Fibroblast of lung (primary cell): Measurements from ENCODE around the gene HOXC6. TPM values are rescaled to one million over a fixed set of nuclear protein-coding genes. Genes with fewer than 3 reads are reported as not detected.

Experiments used
- DNase-seq, 2 donors: peaks; one replicate each; pipeline versions ENCODE4 v3.0.0 to v3.0.0-alpha.2; 2010; ENCODE audit warnings: low read depth in 2 of 2
- H2AFZ ChIP-seq: 2 replicates; pipeline ENCODE4 v1.5.1; 2012; ENCODE audit warnings: low read length, control low read depth, inconsistent platforms
- H3K27ac ChIP-seq: 2 replicates; pipeline ENCODE4 v1.5.1; 2011; ENCODE audit warnings: low read length, control low read depth; ENCODE audit not compliant: insufficient read depth
- H3K27me3 ChIP-seq: 2 replicates; pipeline ENCODE4 v1.5.1; 2011; ENCODE audit warnings: mild to moderate bottlenecking, low read length; ENCODE audit not compliant: control insufficient read depth, insufficient read depth
- H3K36me3 ChIP-seq: 2 replicates; pipeline ENCODE4 v1.5.1; 2011; ENCODE audit warnings: low read length; ENCODE audit not compliant: control insufficient read depth, insufficient read depth
- H3K4me1 ChIP-seq: 2 replicates; pipeline ENCODE4 v1.5.1; 2011; ENCODE audit warnings: low read length; ENCODE audit not compliant: control insufficient read depth, insufficient read depth; ENCODE audit errors: extremely low read depth
- H3K4me2 ChIP-seq: 2 replicates; pipeline ENCODE4 v1.5.1; 2011; ENCODE audit warnings: low read length, control low read depth; ENCODE audit not compliant: insufficient read depth; ENCODE audit errors: extremely low read depth
- H3K4me3 ChIP-seq, 4 experiments: fragments of 200-600 bp in 1 of 4; sonication (generic) in 1 of 4; replicated peaks in 1 of 4; 2 replicates each; pipeline ENCODE4 v1.5.1; 2011 to 2016; ENCODE audit warnings: low read length in 4 of 4, low read depth in 3 of 4, mild to moderate bottlenecking in 3 of 4, control low read depth in 2 of 4, inconsistent platforms in 1 of 4, mixed read lengths in 1 of 4; ENCODE audit not compliant: insufficient read depth in 1 of 4; ENCODE audit errors: control extremely low read depth in 1 of 4
- H3K79me2 ChIP-seq: 2 replicates; pipeline ENCODE4 v1.5.1; 2012; ENCODE audit warnings: mild to moderate bottlenecking, low read length, inconsistent platforms; ENCODE audit not compliant: control insufficient read depth, insufficient read depth
- H3K9ac ChIP-seq: 2 replicates; pipeline ENCODE4 v1.5.1; 2011; ENCODE audit warnings: mild to moderate bottlenecking, low read length, control low read depth; ENCODE audit not compliant: insufficient read depth
- H3K9me3 ChIP-seq: 2 replicates; pipeline ENCODE4 v1.5.1; 2012; ENCODE audit warnings: low read depth, low read length; ENCODE audit not compliant: control insufficient read depth, insufficient read depth
- H4K20me1 ChIP-seq: 2 replicates; pipeline ENCODE4 v1.5.1; 2011; ENCODE audit warnings: low read length; ENCODE audit not compliant: control insufficient read depth, insufficient read depth; ENCODE audit errors: extremely low read depth
- CTCF ChIP-seq, 2 donors: IDR thresholded peaks in 1 of 2; conservative IDR thresholded peaks in 1 of 2; 1 replicate in 1 of 2; 2 replicates in 1 of 2; pipeline ENCODE4 v1.5.1; 2011 to 2012; ENCODE audit warnings: low read length in 2 of 2, control low read depth in 1 of 2, inconsistent platforms in 1 of 2, low read depth in 1 of 2, mild to moderate bottlenecking in 1 of 2
- EZH2 ChIP-seq: IDR thresholded peaks from 2 replicates; pipeline ENCODE4 v1.5.1; 2012; ENCODE audit warnings: low read length, control low read depth, mild to moderate bottlenecking; ENCODE audit errors: missing control alignments
- polyA minus RNA-seq: library from RNA; depleted of rRNA, polyadenylated mRNA; stranded (reverse); fragments of >200 nt; gene quantifications from 2 replicates; pipeline ENCODE4 v1.2.3, GENCODE V29; 2011; ENCODE audit warnings: low replicate concordance
- polyA plus RNA-seq, 2 donors: library from polyadenylated mRNA; depleted of rRNA in 1 of 2; stranded (reverse) in 1 of 2; unstranded in 1 of 2; fragments of >200 nt; gene quantifications; 2 replicates each; pipeline ENCODE4 v1.2.1, GENCODE V29; 2011 to 2012; ENCODE audit warnings: missing spikeins in 1 of 2
- total RNA-seq: library from RNA; depleted of rRNA; stranded (reverse); fragments of >200 nt; gene quantifications from 2 replicates; pipeline ENCODE4 v1.2.1, GENCODE V29; 2014

Gene HOXC6
- 0.17 and 0.51 TPM in 2 replicates for total RNA-seq
- 0.52 and 1.9 TPM in 2 replicates for polyA plus RNA-seq
- 1.0 and 2.5 TPM in 2 replicates for polyA plus RNA-seq (2012)
- polyA minus RNA-seq = 4.6 TPM in 1 of 2 replicates, not detected in the other

GRCh38 chr12:54028314-54029201 is at the start of gene HOXC6:
TSS of gene HOXC6 (plus strand) at chr12:54028440. CDS start at chr12:54028522, 82 bp downstream.
- Histone ChIP-seq H3K4me2 (peak within 1 kb of the TSS; percentile 66), H3K9ac (peak within 1 kb of the TSS; percentile 16), H3K36me3 (no peaks in the 10 kb centered on the region), H2AFZ (peak within 1 kb of the TSS; percentile 31), H3K9me3 (no peaks in the 10 kb centered on the region), H3K79me2 (no peaks in the 10 kb centered on the region), H3K27ac (peak within 1 kb of the TSS; percentile 16), H3K27me3 (peaks cover 53% of the 10 kb centered on the region), H3K4me1 (peaks cover 2% of the 10 kb centered on the region), H3K4me3 (peak within 1 kb of the TSS; percentile 34 to 51 (median 42)), H4K20me1 (no peaks in the 10 kb centered on the region)
- TF ChIP-seq CTCF (conservative IDR thresholded peaks at IDR 0.05 in 1 of 2, IDR thresholded peaks at IDR 0.05 in 1 of 2; ENCODE audit: low read depth in 1 of 2, low read length in 2 of 2) (no peak), EZH2 (peak; percentile 44)
- peak in 1 of 2 donors; percentile 24 for DNase-seq

DNA sequence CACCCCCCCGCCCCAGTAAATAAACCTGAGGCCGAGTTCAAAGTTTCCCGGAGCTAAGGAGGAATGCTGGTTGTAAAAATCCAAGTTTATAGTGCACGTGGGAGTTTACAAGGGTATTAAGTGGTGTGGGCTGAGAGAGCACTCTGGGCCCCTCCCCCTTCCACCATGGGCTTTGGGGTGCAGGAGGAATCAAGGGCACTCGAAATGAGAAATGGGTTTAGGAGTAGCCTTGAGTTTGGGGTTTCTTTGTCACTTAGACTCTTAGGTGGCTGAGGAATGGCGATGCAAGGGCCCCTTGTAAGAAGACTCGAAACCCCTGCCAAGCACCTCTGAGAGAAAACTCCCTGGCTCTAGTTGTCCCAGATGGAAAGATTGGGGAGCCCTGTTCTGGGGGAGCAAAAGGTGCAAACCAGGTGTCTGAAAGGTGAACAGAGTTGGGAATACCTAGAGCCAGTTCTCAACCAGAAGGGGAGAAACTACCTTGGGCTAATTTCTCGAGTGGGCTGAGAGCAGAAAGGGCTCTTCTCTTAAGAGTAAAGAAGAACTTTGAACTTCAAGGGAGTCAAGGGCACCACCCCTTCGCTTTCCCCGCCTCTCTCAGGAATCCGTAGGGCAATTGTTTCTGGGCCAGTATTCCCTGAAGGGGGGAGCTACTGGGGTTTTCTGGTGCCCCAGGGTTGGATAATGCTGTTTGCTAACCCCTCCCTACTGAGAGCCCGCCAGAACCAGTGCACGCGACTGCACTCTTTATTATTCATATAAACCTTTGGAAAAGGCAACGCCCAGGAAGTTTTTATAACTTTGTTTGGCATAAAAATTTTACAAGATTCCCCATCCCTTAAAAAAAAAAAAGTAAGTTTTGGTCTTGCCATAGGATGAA is 49.5 kb upstream of the HOXC6 start:
- Histone ChIP-seq H3K9me3 (no peaks in the 10 kb centered on the region), H3K4me3 (no peak overlapping the region), H3K27me3 (peaks cover 92% of the 10 kb centered on the region), H3K79me2 (no peaks in the 10 kb centered on the region), H3K4me2 (no peak overlapping the region), H4K20me1 (no peaks in the 10 kb centered on the region), H2AFZ (no peak overlapping the region), H3K9ac (no peak overlapping the region), H3K4me1 (no peaks in the 10 kb centered on the region), H3K36me3 (no peaks in the 10 kb centered on the region), H3K27ac (no peak overlapping the region)
- DNase-seq = no peak
- TF ChIP-seq CTCF (conservative IDR thresholded peaks at IDR 0.05 in 1 of 2, IDR thresholded peaks at IDR 0.05 in 1 of 2; ENCODE audit: low read depth in 1 of 2, low read length in 2 of 2) (no peak), EZH2 (no peak)
